GM06990 (cell line): ENCODE data around the gene GPR21.

ENCODE experiments used
- DNase-seq: peaks from one replicate; pipeline ENCODE4 v3.0.0-alpha.2; 2011; ENCODE audit not compliant: insufficient read length; ENCODE audit errors: extremely low read depth
- H3K27me3 ChIP-seq: replicated peaks from 2 replicates; pipeline ENCODE4 v1.6.0; 2011; ENCODE audit warnings: low read length; ENCODE audit not compliant: control insufficient read depth, insufficient read depth
- H3K36me3 ChIP-seq: 2 replicates; pipeline ENCODE4 v1.5.1; 2011; ENCODE audit warnings: low read length; ENCODE audit not compliant: control insufficient read depth, insufficient read depth
- H3K4me3 ChIP-seq: replicated peaks from 2 replicates; pipeline ENCODE4 v1.5.1; 2011; ENCODE audit warnings: low read depth, mild to moderate bottlenecking, control low read depth, low read length
- CTCF ChIP-seq: IDR thresholded peaks from 2 replicates; pipeline ENCODE4 v1.5.1; 2011; ENCODE audit warnings: low read length, control low read depth, mild to moderate bottlenecking, inconsistent platforms; ENCODE audit not compliant: insufficient read depth, poor library complexity, severe bottlenecking

GPR21 gene

GRCh38 chr9:123084256-123084655 lies 50.8 kb downstream of the GPR21 start:
- DNase-seq, result no peak
- H3K4me3 ChIP-seq, result no peak overlapping the region
- no peaks in the 10 kb centered on the region for H3K27me3 ChIP-seq
- no peak for TF ChIP-seq CTCF
- peaks cover 9% of the 10 kb centered on the region for H3K36me3 ChIP-seq
